Measurements from ENCODE around the gene RASSF7.

Gene RASSF7

GRCh38 chr11:589798-590197 lies 29.0 kb downstream of the RASSF7 start (continued):
- no peak for TF ChIP-seq ARNTL (CRISPR knock-in tag; IDR thresholded peaks at IDR 0.05; ENCODE audit: borderline replicate concordance, low read depth)

- ATAC-seq, result no peak
- TF ChIP-seq TOX (CRISPR knock-in tag; IDR thresholded peaks at IDR 0.05; ENCODE audit: borderline replicate concordance) (no peak), BACH2 (CRISPR knock-in tag; IDR thresholded peaks at IDR 0.05; ENCODE audit: borderline replicate concordance) (no peak), ARNTL (CRISPR knock-in tag; IDR thresholded peaks at IDR 0.05; ENCODE audit: borderline replicate concordance, low read depth) (no peak), ESRRG (CRISPR knock-in tag; IDR thresholded peaks at IDR 0.05) (no peak), CSRNP3 (CRISPR knock-in tag; IDR thresholded peaks at IDR 0.05) (no peak), ZC3H10 (CRISPR knock-in tag; IDR thresholded peaks at IDR 0.05) (no peak), RARB (CRISPR knock-in tag; IDR thresholded peaks at IDR 0.05) (no peak)
These were observed 30.2 kb downstream of the RASSF7 start for GRCh38 chr11:590997-591396.

GRCh38 chr11:592501-592900 lies 31.7 kb downstream of the RASSF7 start:
- TF ChIP-seq BACH2 (CRISPR knock-in tag; IDR thresholded peaks at IDR 0.05; ENCODE audit: borderline replicate concordance) (no peak), ZFP3 (CRISPR knock-in tag; IDR thresholded peaks at IDR 0.05) (no peak), POU6F1 (CRISPR knock-in tag; IDR thresholded peaks at IDR 0.05; ENCODE audit: borderline replicate concordance, low read depth) (no peak)
- no peak for ATAC-seq

- no peak for ATAC-seq
- TF ChIP-seq RARB (CRISPR knock-in tag; IDR thresholded peaks at IDR 0.05), result no peak
These were observed 32.1 kb downstream of the RASSF7 start for GRCh38 chr11:592918-593317.

GRCh38 chr11:593347-593746 lies 32.6 kb downstream of the RASSF7 start:
- no peak for TF ChIP-seq RARB (CRISPR knock-in tag; IDR thresholded peaks at IDR 0.05)
- no peak for TF ChIP-seq ZNF565 (CRISPR knock-in tag; conservative IDR thresholded peaks at IDR 0.05; ENCODE audit: low read depth)
- TF ChIP-seq OSR1 (CRISPR knock-in tag; IDR thresholded peaks at IDR 0.05), result no peak
- no peak for TF ChIP-seq ZFP3 (CRISPR knock-in tag; IDR thresholded peaks at IDR 0.05)
- TF ChIP-seq ARNTL (CRISPR knock-in tag; IDR thresholded peaks at IDR 0.05; ENCODE audit: borderline replicate concordance, low read depth), result no peak
- no peak for TF ChIP-seq ISL1 (CRISPR knock-in tag; IDR thresholded peaks at IDR 0.05)
- no peak for ATAC-seq

- ATAC-seq, result no peak
- TF ChIP-seq ZFP30 (CRISPR knock-in tag; IDR thresholded peaks at IDR 0.05), result no peak
- no peak for TF ChIP-seq RARB (CRISPR knock-in tag; IDR thresholded peaks at IDR 0.05)
- no peak for TF ChIP-seq PPARA (CRISPR knock-in tag; IDR thresholded peaks at IDR 0.05; ENCODE audit: borderline replicate concordance)
- TF ChIP-seq TCF4 (CRISPR knock-in tag; IDR thresholded peaks at IDR 0.05; ENCODE audit: borderline replicate concordance), result no peak
- no peak for TF ChIP-seq ZNF565 (CRISPR knock-in tag; conservative IDR thresholded peaks at IDR 0.05; ENCODE audit: low read depth)
- no peak for TF ChIP-seq GLIS3 (CRISPR knock-in tag; IDR thresholded peaks at IDR 0.05)
- no peak for TF ChIP-seq CREB5 (CRISPR knock-in tag; IDR thresholded peaks at IDR 0.05; ENCODE audit: low read depth)
- no peak for TF ChIP-seq ZNF70 (CRISPR knock-in tag; IDR thresholded peaks at IDR 0.05)
- no peak for TF ChIP-seq TSHZ2 (CRISPR knock-in tag; IDR thresholded peaks at IDR 0.05)
- no peak for TF ChIP-seq SNAI2 (CRISPR knock-in tag; IDR thresholded peaks at IDR 0.05)
- TF ChIP-seq ESRRG (CRISPR knock-in tag; IDR thresholded peaks at IDR 0.05), result no peak
- TF ChIP-seq ARNTL (CRISPR knock-in tag; IDR thresholded peaks at IDR 0.05; ENCODE audit: borderline replicate concordance, low read depth), result no peak
- TF ChIP-seq POU6F1 (CRISPR knock-in tag; IDR thresholded peaks at IDR 0.05; ENCODE audit: borderline replicate concordance, low read depth), result no peak
- TF ChIP-seq TOX (CRISPR knock-in tag; IDR thresholded peaks at IDR 0.05; ENCODE audit: borderline replicate concordance), result no peak
- TF ChIP-seq ZNF8 (CRISPR knock-in tag; IDR thresholded peaks at IDR 0.05), result no peak
- no peak for TF ChIP-seq CSRNP3 (CRISPR knock-in tag; IDR thresholded peaks at IDR 0.05)
These were observed 34.6 kb downstream of the RASSF7 start for GRCh38 chr11:595400-595799.

Data from SK-N-SH treated with all-trans-retinoic acid at 6 μM for 48 hours (cell line).